ENCODE results near the gene CPEB3. TPM values are rescaled to one million over a fixed set of nuclear protein-coding genes. Genes with fewer than 3 reads are reported as not detected.
"Not testable (repeated sequence)": the region's sequence is repeated elsewhere in the genome, so short reads cannot be mapped to it uniquely, and the experiment has no call there.

CPEB3 gene
- total RNA-seq, 1 donor from 2014 or later: 22.0 TPM

DNA sequence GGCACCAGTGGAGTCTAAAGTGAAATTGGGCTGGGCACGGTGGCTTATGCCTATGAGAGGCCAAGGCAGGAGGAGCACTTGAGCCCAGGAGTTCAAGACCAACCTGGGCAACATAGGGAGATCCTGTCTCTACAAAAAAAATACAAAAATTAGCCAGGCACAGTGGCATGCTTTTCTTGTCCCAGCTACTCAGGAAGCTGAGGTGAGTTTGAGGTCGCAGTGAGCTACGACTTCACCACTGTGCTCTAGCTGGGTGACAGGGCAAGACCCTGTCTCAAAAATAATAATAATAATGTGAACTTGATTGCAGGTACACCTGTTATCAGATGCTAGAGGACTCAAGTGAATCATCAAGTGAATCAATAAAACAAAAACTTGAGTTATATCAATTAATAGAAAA is 259.3 kb downstream of the CPEB3 start:
- no peak for DNase-seq

DNA sequence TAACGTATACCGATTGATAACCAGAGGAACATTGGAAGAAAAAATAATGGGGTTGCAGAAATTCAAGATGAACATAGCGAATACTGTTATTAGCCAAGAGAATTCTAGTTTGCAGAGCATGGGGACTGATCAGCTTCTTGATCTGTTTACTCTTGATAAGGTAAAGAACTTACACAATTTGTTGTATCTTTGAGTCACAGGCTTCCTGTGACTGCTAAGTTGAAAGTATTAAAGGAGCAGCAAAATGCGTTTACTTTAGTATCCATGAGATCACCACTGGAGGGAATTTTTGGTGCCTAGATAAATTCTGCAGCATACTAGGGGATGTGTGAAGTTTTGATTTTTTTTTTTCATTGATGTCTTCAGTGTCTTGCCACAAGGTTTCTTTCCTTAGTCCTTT is 263.7 kb downstream of the CPEB3 start:
- DNase-seq: no peak

DNA sequence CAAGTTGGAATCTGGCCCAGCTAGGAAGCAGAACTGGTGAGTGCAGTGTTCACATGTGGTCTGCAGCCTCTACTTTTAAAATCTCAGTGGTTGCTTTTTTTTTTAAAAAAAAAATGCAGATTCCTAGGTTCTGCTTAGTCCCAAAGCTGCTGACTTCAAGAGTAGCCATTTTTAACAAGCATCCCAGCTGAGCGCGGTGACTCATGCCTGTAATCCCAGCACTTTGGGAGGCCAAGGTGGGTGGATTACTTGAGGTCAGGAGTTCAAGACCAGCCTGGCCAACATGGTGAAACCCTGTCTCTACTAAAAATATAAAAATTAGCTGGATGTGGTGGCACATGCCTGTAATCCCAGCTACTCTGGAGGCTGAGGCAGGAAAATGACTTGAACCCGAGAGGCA is 265.5 kb downstream of the CPEB3 start:
- DNase-seq: not testable (repeated sequence)

- no peak for DNase-seq
These were observed 266.2 kb downstream of the CPEB3 start for GRCh38 chr10:92024700-92025099.

- DNase-seq: no peak
These were observed 276.3 kb downstream of the CPEB3 start for GRCh38 chr10:92014620-92015019.

DNA sequence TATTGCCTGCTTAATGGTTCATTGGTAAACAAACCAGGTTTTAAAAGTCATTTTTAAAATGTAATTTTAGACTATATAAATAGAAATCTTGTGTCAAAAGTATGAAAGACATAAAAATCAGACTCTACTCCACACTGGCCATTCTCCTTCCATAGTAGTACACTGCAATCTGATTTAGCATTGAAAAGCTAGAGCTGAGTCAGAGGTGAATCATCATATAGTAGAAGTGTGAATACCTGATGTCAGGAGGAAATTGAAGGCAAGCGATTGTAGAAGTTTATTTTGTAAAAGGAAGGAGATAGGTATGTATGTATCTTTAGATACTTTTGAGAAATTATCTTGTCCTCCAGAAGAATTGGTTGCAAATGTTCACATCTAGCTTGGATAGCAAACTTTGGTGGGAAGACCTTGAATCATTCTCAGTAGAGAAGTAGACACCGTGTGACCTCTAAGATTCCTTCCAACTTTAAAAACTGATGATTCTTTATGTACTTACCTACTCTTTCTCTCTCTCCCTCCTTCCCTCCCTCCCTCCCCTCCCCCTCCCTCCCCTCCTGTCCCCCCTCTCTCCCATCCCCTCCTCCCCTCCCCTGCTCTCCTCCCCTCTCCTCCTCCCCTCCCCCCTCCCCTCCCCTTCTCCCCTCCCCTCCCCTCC is 279.2 kb downstream of the CPEB3 start:
- no peak for DNase-seq

DNA sequence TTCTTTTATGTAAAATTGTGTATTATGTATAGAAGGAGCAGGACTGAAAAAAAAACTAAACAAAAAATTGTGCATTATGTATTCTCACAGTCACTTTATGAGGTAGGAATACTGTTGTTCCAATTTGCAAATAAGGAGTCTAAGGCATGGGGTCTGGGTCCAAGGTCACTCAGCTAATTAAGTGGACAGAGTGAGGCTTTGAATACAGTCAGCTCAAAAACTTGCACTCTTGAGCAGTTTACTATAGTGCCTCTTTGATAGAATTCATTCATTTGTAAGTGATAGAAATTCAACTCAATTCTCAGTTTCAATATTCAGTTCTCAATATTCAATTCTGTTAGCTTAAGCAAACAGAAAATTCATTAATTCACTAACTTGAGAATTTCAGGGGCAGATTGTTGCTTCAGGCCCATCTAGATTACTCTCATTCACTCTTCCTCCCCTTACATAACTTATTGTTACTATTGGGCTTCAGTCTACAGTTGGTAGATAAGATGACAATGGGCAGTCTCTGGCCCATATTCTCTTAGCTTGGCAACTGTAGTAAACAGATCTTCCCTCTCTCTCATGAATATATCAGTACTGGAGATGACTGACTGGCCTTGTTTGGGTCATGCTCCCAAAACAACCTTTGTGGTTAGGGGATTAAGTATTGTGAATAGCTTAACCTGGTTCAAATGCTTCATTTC is 280.7 kb downstream of the CPEB3 start:
- no peak for DNase-seq

GRCh38 chr10:92009445-92009844 is 281.4 kb downstream of the CPEB3 start:
- DNase-seq: no peak

GRCh38 chr10:92005978-92006377 is 284.9 kb downstream of the CPEB3 start:
- DNase-seq: no peak

DNA sequence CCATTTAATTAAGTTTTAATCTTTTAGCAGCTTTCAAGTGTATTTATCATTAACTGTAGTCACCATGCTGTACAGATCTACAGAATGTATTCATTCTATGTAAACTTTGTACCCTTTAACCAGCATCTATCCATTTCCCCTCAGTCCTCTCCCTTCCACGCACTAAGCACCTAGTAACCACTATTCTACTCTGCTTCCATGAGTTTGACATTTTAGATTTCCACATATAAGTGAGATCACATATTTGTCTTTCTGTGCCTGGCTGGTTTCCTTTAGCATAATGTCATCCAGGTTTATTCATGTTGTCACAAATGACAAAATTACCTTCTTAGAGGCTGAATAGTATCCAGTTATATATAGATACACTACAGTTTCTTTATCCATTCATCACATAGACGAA is 287.6 kb downstream of the CPEB3 start:
- DNase-seq: no peak

DNA sequence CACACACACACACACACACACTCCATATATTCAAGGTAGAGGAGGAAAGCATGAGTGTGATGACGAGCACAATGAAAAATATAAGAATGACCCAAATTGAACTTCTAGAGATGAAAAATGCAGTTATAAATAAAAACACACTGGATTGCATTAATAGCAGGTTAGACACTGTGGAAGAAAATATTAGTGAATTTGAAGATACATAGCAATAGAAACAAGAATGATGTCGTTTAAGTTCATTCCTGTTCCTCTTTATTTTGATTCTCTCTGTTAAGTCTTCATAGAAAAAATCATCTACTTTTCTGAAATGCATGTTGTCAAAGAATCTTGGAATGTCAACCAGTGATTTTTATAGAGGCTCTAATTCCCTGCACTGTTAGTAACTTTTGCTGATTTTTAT is 288.9 kb downstream of the CPEB3 start:
- DNase-seq: no peak

DNA sequence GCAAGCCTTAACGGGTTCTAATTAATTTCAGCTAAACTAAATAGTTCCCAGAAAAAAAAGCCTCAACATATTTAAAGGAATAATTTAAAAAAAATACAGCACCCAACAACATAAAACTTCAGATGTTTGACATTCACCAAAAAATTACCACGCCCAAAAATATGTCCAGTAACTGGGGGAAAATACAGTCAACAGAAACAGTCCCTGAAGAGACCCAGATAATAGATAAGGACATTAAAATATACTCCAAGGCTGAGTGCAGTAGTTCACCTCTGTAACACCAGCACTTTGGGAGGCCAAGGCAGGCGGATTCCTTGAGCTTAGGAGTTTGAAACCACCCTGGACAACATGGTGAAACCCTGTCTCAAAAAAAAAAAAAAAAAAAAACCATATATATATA is 289.3 kb downstream of the CPEB3 start:
- DNase-seq: no peak

Small RNA genes lying within 50 kb of the gene (small RNA-seq; reads per million reads assigned to genes)
- gene RF00019 (not detected), gene RF00402 (not detected), gene RF00622 (not detected), gene RNY3P12 (not detected)

Other genes with a start within 250 kb of the CPEB3 start
- 24.8 TPM for gene MARCHF5, start 89 bp upstream of the CPEB3 start, total RNA-seq